K562 treated with DMSO at 1 percent for 48 hours (cell line): ENCODE measurements around the gene ASGR1. TPM values are rescaled to one million over a fixed set of nuclear protein-coding genes. Genes with fewer than 3 reads are reported as not detected.

Experiments
- total RNA-seq: library from RNA; unstranded; fragments of 300-600 nt; gene quantifications from 2 replicates; pipeline ENCODE4 v1.2.3, GENCODE V29; 2022; ENCODE audit warnings: low replicate concordance; ENCODE audit errors: extremely low read depth

ASGR1 gene, protein sequence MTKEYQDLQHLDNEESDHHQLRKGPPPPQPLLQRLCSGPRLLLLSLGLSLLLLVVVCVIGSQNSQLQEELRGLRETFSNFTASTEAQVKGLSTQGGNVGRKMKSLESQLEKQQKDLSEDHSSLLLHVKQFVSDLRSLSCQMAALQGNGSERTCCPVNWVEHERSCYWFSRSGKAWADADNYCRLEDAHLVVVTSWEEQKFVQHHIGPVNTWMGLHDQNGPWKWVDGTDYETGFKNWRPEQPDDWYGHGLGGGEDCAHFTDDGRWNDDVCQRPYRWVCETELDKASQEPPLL
- total RNA-seq = not detected in 2 replicates

DNA sequence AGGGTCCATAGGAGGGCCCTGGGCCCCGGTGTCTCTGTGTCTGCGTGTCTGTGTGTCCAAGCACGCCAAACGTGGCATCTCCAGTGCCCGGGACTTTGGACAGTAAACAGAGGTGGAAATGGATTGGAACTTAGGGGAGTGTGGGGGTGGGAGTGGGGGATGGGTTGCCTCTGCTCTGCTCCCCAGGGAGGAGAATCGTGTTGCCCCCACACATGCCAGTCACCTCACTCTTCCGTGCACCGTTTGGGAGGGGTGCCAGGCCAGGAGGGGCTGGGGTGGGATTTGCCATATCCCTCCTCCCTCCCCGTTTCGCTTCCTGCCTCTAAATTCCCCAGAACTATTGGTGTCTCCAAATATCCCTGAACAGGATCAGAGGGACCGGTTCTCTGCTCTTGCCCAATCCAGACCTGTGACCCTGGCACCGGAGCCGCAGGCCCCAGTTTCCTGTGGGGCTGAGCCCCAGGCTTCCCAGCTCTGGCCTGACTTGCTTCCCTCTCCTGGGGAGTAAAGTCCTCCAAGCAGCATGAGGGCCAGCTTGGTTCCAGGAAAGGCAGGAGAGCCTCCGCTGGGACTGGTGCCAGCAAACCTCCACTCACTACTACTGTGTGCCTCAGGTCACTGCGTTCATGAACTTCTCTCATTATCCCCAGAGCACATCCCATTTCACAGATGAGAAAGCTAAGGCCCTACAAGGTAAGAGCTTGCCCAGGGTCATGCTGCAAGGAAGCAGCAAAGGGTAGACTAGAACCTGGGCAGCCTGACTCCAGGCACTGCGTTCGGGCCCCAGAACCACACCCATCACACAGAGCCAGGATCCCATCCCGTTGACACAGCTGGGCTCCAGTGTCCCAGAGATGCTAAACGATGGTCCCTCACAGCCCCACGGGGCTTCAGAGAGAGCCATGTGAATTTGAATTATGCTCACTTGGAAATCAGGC, at the start of gene ASGR1:
Gene ASGR1, minus strand, starts transcription at position 54 of the 938 bp plus-strand sequence. CDS start 807 bp downstream, outside the sequence.

DNA sequence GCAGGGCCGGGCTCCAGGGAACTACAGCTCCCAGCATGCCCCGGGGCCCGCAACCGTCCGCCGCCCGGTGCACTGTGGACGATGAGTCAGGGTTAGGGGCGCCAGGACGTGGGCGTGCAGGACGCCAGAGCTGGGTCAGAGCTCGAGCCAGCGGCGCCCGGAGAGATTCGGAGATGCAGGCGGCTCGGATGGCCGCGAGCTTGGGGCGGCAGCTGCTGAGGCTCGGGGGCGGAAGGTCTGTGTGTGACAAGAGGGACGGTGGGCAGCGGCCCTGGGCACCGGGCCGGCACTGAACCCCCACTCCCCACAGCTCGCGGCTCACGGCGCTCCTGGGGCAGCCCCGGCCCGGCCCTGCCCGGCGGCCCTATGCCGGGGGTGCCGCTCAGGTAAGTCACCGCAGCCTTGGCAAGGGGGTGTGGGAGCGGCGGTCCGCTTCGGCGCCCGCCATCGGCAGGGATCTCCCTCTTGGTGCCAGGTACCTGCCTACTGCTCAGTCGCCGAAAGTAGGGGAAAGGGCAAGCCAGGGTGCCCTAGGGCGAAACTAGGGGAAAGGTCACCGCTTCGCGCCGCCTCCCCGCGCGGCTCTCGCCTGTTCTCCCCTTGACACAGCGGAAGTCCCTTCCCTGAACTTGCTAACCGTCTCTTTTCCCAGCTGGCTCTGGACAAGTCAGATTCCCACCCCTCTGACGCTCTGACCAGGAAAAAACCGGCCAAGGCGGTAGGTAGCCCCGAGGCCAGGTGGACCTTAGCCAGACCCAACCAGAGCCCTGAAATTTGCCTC, 40.8 kb upstream of the ASGR1 start, which contains the start of the genes ACADVL and DLG4:
Gene ACADVL, plus strand, starts transcription at position 127 of the 781 bp plus-strand sequence. Its CDS starts 47 bp downstream, at position 174.
Gene DLG4, minus strand, starts transcription at position 25 of the 781 bp plus-strand sequence.

Other genes starting within 250 kb of the ASGR1 start
- gene ALOX12, start 183.3 kb downstream of the ASGR1 start, total RNA-seq = not detected in 2 replicates
- gene RNASEK, start 166.7 kb downstream of the ASGR1 start, total RNA-seq = not detected in 2 replicates
- gene BCL6B, start 156.3 kb downstream of the ASGR1 start, total RNA-seq = not detected in 2 replicates
- gene SLC16A13, start 143.4 kb downstream of the ASGR1 start, total RNA-seq = not detected in 2 replicates
- gene SLC16A11, start 135.3 kb downstream of the ASGR1 start, total RNA-seq = not detected in 2 replicates
- gene CLEC10A, start 99.1 kb downstream of the ASGR1 start, total RNA-seq = not detected in 2 replicates
- not detected in 2 replicates for gene ASGR2, start 64.5 kb downstream of the ASGR1 start, total RNA-seq
- not detected in 2 replicates for gene DLG4, start 40.5 kb upstream of the ASGR1 start, total RNA-seq
- 648 TPM in 1 of 2 replicates, not detected in the other for gene ACADVL, start 40.6 kb upstream of the ASGR1 start, total RNA-seq
- not detected in 2 replicates for gene DVL2, start 55.1 kb upstream of the ASGR1 start, total RNA-seq
- gene PHF23, start 60.1 kb upstream of the ASGR1 start, total RNA-seq = not detected in 2 replicates
- not detected in 2 replicates for gene GABARAP, start 63.1 kb upstream of the ASGR1 start, total RNA-seq
- gene CTDNEP1, start 72.4 kb upstream of the ASGR1 start, total RNA-seq = not detected in 2 replicates
- not detected in 2 replicates for gene ELP5, start 72.8 kb upstream of the ASGR1 start, total RNA-seq
- gene CLDN7, start 83.1 kb upstream of the ASGR1 start, total RNA-seq = not detected in 2 replicates
- gene SLC2A4, start 102.3 kb upstream of the ASGR1 start, total RNA-seq = not detected in 2 replicates
- gene YBX2, start 115.3 kb upstream of the ASGR1 start, total RNA-seq = not detected in 2 replicates
- gene EIF5A, start 128.3 kb upstream of the ASGR1 start, total RNA-seq = 875 TPM in 1 of 2 replicates, not detected in the other
- gene GPS2, start 136.0 kb upstream of the ASGR1 start, total RNA-seq = not detected in 2 replicates
- gene NEURL4, start 150.0 kb upstream of the ASGR1 start, total RNA-seq = not detected in 2 replicates
- gene ACAP1, start 157.2 kb upstream of the ASGR1 start, total RNA-seq = not detected in 2 replicates
- not detected in 2 replicates for gene KCTD11, start 172.8 kb upstream of the ASGR1 start, total RNA-seq
- gene TMEM95, start 175.8 kb upstream of the ASGR1 start, total RNA-seq = not detected in 2 replicates
- not detected in 2 replicates for gene TNK1, start 201.7 kb upstream of the ASGR1 start, total RNA-seq
- not detected in 2 replicates for gene PLSCR3, start 215.2 kb upstream of the ASGR1 start, total RNA-seq
- not detected in 2 replicates for gene TMEM256, start 224.7 kb upstream of the ASGR1 start, total RNA-seq
- not detected in 2 replicates for gene NLGN2, start 228.5 kb upstream of the ASGR1 start, total RNA-seq
- not detected in 2 replicates for gene SPEM1, start 241.0 kb upstream of the ASGR1 start, total RNA-seq
- not detected in 2 replicates for gene SPEM2, start 246.2 kb upstream of the ASGR1 start, total RNA-seq
- gene SPEM3, start 249.5 kb upstream of the ASGR1 start, total RNA-seq = not detected in 2 replicates